HK-2 (cell line): ENCODE data around the gene SIAH3.

ENCODE experiments used
- DNase-seq: peaks from one replicate; pipeline ENCODE4 v3.0.0-alpha.2; 2018; ENCODE audit not compliant: unreplicated experiment

The SIAH3 gene

DNA sequence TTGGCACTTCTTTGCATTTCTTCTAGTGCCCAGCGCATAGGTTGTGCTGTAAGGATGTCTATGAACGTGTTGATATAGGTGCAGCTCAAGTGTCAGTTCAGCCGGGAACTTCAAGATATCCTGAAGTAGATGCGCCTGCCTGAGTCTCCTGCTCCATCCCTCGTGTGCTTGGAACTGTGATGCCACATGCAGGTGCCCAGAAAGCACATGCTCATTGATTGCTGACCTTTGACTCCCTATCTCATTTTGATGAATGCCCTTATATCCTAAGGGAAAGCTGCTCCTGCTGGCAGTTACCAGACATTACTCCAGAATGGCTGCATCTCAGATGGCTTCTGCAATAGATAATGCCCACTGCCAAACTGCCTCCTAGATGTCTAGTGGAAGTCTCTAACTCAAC, 108.6 kb downstream of the SIAH3 start:
- DNase-seq = no peak

DNA sequence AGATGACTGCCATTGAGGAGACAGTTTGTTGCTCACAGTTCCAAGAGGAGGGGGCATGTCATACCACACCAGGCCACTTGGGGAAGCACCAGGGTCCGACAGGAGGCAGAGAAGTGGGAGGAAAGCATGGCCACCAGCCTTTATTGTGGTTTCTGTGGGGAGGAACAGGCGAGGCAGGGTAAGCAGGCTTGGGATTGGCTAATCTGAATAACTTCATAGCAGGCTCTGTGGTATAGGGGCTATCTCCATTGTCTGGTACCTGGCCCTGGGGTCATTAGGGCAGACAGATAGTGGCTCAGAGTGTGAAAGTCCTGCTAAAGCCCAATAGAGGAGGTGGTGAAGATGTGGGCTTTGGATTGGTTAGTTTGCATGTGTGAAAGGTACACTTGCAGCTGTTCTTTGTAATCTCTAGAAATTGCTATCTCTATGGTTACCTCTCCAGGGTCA, 114.0 kb downstream of the SIAH3 start:
- no peak for DNase-seq

DNA sequence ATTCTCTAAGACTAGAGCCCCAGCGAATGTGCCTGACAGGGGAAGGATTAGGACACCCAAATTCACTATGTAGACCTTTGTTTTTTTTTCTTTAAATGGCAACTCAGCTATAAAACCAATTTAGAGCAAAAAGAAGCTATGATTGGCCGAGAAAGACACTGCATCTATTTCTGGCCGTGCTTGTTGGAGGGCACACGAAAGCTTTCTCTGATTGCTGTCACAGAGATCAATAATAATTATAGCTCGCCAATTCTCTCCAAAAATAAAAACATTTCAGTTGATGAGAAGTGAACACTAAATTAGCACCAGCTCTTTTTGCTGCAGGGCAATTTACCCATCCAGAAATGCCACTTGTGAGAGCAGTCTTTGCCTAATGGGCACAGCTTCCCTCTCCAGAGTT, 118.2 kb downstream of the SIAH3 start:
- DNase-seq = no peak

DNA sequence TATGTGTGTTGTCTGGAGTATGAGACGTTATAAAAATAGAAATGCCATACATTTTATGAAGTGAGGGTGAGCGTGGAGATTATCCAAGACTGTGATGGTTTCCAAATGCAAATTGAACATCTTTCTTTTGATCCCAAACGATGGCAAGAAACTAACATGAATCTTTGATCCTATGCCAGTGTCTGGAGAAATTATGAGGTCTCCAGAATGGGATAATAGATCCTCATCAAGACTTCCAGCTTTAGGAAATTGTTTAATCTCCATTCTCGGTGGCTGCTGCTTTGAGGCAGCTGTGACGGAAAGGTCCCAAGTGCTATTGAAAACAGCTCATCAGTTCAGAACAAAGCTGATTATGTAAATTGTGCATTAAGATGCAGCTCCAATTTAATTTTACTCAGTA, 118.6 kb downstream of the SIAH3 start:
- no peak for DNase-seq

DNA sequence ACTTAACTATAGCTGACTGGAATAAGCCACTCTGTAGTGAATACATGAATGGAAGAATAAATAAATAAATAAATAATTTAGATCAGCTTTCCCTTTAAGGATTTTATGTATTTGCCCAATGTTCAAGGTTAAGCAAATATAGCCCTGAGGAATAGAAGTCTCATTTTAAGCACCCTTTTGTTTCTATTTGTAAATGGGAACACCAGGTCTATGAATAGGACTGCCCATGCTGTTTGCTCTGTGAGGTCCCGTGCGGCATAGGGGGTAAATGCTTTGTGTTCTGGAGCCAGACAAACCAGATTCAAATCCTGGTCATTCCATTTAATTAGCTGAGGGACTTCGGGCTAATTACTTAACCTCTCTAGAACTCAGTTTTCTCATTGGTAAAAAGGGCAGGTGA, 120.1 kb downstream of the SIAH3 start:
- DNase-seq = no peak

DNA sequence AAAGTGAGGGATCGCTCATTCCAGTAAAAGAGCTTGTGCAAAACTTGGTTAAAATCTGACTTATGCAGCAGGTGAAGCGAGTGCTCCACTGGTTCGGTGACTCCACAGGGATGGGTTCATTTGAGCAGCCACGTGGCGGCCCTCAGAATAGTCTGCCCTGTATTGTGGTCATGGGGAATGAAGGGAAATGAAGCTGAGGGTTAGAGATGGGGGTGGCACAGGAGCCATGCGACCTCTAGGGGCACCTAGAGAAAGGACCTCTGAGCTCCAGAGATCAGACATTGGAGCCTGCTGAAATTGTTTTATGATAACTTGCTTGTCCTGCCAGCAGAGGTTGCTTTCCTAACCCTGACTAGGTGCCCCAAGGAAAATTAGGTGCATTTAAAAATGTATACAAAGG, 122.8 kb downstream of the SIAH3 start:
- DNase-seq = no peak
